ENCODE results near the gene FERMT3. TPM values are rescaled to one million over a fixed set of nuclear protein-coding genes. Genes with fewer than 3 reads are reported as not detected.

The FERMT3 gene
- total RNA-seq, 2 experiments from 2014 or later = 55.8 to 61.1 TPM

- CTCF ChIA-PET = interaction anchor here (1.0 kb wide), 1 partner anchor 89 kb away, joined by 3 read pairs; no protein-coding TSS in a partner anchor
- Histone ChIP-seq H3K27ac (ENCODE audit: low read depth in 1 of 2, low read length in 2 of 2) (no peak overlapping the region), H3K27me3 (ENCODE audit: control insufficient read depth in 1 of 2, insufficient read depth in 2 of 2, low read length in 2 of 2) (no peaks in the 10 kb centered on the region), H3K9me3 (ENCODE audit: control insufficient read depth in 1 of 2, insufficient read depth in 1 of 2, low read length in 2 of 2) (no peaks in the 10 kb centered on the region), H3K36me3 (ENCODE audit: insufficient read depth, low read length) (peaks cover 60% of the 10 kb centered on the region), H3K4me1 (ENCODE audit: insufficient read depth, low read length) (peaks cover 37% of the 10 kb centered on the region), H3K4me3 (ENCODE audit: low read length) (no peak overlapping the region)
- no peak for ATAC-seq (ENCODE audit: poor library complexity)
- no peaks in the 10 kb centered on the region for H3K27me3 Mint-ChIP-seq
- no peaks in the 10 kb centered on the region for H3K9me3 Mint-ChIP-seq
- H3K4me1 Mint-ChIP-seq (ENCODE audit: low read depth) = peaks cover 28% of the 10 kb centered on the region
- H3K27ac Mint-ChIP-seq = no peak overlapping the region
- POLR2A ChIA-PET = interaction anchor here (1.3 to 1.6 kb wide), 2 partner anchors 12 to 30 kb away, joined by 5 read pairs; partner anchors contain the start of gene FKBP2
- intact Hi-C loops (cut with DNase I, micrococcal nuclease) = no loop called here
- no peak for DNase-seq
- peaks cover 81% of the 10 kb centered on the region for H3K36me3 Mint-ChIP-seq (ENCODE audit: low read depth)
- TF ChIP-seq, protein P1, sequence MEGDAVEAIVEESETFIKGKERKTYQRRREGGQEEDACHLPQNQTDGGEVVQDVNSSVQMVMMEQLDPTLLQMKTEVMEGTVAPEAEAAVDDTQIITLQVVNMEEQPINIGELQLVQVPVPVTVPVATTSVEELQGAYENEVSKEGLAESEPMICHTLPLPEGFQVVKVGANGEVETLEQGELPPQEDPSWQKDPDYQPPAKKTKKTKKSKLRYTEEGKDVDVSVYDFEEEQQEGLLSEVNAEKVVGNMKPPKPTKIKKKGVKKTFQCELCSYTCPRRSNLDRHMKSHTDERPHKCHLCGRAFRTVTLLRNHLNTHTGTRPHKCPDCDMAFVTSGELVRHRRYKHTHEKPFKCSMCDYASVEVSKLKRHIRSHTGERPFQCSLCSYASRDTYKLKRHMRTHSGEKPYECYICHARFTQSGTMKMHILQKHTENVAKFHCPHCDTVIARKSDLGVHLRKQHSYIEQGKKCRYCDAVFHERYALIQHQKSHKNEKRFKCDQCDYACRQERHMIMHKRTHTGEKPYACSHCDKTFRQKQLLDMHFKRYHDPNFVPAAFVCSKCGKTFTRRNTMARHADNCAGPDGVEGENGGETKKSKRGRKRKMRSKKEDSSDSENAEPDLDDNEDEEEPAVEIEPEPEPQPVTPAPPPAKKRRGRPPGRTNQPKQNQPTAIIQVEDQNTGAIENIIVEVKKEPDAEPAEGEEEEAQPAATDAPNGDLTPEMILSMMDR (IDR thresholded peaks at IDR 0.05) = no peak
- H3K4me3 Mint-ChIP-seq = no peak overlapping the region
These were observed 4.8 kb downstream of the FERMT3 start for GRCh38 chr11:64211181-64211872.

- Histone ChIP-seq H3K4me1 (ENCODE audit: insufficient read depth, low read length) (peaks cover 2% of the 10 kb centered on the region), H3K27me3 (ENCODE audit: control insufficient read depth in 1 of 2, insufficient read depth in 2 of 2, low read length in 2 of 2) (no peaks in the 10 kb centered on the region), H3K9me3 (ENCODE audit: control insufficient read depth in 1 of 2, insufficient read depth in 1 of 2, low read length in 2 of 2) (no peaks in the 10 kb centered on the region), H3K4me3 (ENCODE audit: low read length) (no peak overlapping the region), H3K27ac (ENCODE audit: low read depth in 1 of 2, low read length in 2 of 2) (no peak overlapping the region), H3K36me3 (ENCODE audit: insufficient read depth, low read length) (peaks cover 70% of the 10 kb centered on the region)
- Mint-ChIP-seq H3K27ac (no peak overlapping the region), H3K4me1 (ENCODE audit: low read depth) (peaks cover 8% of the 10 kb centered on the region), H3K36me3 (ENCODE audit: low read depth) (peaks cover 61% of the 10 kb centered on the region), H3K9me3 (no peaks in the 10 kb centered on the region), H3K4me3 (no peak overlapping the region), H3K27me3 (no peaks in the 10 kb centered on the region)
- ATAC-seq (ENCODE audit: poor library complexity) (no peak), DNase-seq (no peak)
- ChIA-PET POLR2A (interaction anchor here (1.1 to 3.5 kb wide), 5 partner anchors 9 to 31 kb away, joined by 3 to 15 read pairs (median 3); partner anchors contain the start of genes FERMT3, NUDT22, PPP1R14B and STIP1), CTCF (interaction anchor here (1.1 to 1.3 kb wide), 3 partner anchors 12 to 34 kb away, joined by 3 to 4 read pairs (median 3); no protein-coding TSS in a partner anchor)
- intact Hi-C loops (cut with DNase I, micrococcal nuclease) = no loop called here
- TF ChIP-seq, protein P1 (IDR thresholded peaks at IDR 0.05) = no peak
These were observed 10.4 kb downstream of the FERMT3 start for GRCh38 chr11:64216879-64217278.

DNA sequence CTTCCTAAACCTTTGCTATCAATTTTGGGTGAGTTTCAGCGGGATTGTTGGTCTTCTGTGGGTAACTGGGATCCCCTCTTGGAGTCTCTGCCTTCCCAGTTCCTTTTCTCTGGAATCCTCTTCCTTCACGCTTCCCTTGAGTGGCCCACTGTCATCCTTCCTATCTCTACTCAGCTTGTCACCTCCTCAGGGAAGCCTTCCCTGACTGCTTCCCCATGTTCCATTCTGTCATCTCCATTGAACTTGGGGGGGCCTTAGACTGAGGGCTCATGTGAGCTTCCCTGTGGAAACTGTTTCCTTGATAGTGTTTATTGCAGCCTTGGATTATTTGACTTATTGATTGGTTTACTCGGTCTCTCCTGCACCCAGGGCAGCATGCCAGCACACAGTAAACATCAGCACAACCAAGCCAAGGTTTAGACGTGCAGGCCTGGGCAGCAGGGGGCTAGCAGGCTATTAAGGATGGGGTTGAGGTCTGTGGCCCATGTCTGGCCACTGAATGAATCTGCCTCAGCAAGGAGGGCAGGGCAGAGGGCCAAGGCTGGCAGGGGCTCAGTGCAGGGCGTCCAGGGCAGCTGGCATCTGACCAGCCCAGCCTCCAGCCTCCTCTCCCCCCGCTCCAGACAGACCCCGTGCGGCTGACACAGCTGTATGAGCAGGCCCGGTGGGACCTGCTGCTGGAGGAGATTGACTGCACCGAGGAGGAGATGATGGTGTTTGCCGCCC lies 12.3 kb downstream of the FERMT3 start:
- peaks cover 46% of the 10 kb centered on the region for H3K36me3 Mint-ChIP-seq (ENCODE audit: low read depth)
- no peak overlapping the region for H3K27ac ChIP-seq (ENCODE audit: low read depth in 1 of 2, low read length in 2 of 2)

More for the DNA sequence above, 12.3 kb downstream of the FERMT3 start:
- peaks cover 2% of the 10 kb centered on the region for H3K4me1 ChIP-seq (ENCODE audit: insufficient read depth, low read length)
- H3K27me3 ChIP-seq (ENCODE audit: control insufficient read depth in 1 of 2, insufficient read depth in 2 of 2, low read length in 2 of 2) = no peaks in the 10 kb centered on the region
- peaks cover 74% of the 10 kb centered on the region for H3K36me3 ChIP-seq (ENCODE audit: insufficient read depth, low read length)
- H3K4me1 Mint-ChIP-seq (ENCODE audit: low read depth) = peaks cover 8% of the 10 kb centered on the region
- POLR2A ChIA-PET = interaction anchor here (1.1 kb wide), 1 partner anchor 14 kb away, joined by 3 read pairs; no protein-coding TSS in a partner anchor
- H3K27ac Mint-ChIP-seq = peak overlapping the region; percentile 44
- ATAC-seq (ENCODE audit: poor library complexity) = no peak
- H3K9me3 Mint-ChIP-seq = no peaks in the 10 kb centered on the region
- TF ChIP-seq, protein P1 (IDR thresholded peaks at IDR 0.05) = no peak
- no peak overlapping the region for H3K4me3 ChIP-seq (ENCODE audit: low read length)
- H3K27me3 Mint-ChIP-seq = no peaks in the 10 kb centered on the region
- CTCF ChIA-PET = interaction anchor here (0.8 kb wide), 1 partner anchor 15 kb away, joined by 3 read pairs; no protein-coding TSS in a partner anchor
- no peak overlapping the region for H3K4me3 Mint-ChIP-seq
- DNase-seq = no peak
- H3K9me3 ChIP-seq (ENCODE audit: control insufficient read depth in 1 of 2, insufficient read depth in 1 of 2, low read length in 2 of 2) = no peaks in the 10 kb centered on the region
- intact Hi-C loops (cut with DNase I, micrococcal nuclease) = no loop called here

Measured in CD4-positive, alpha-beta T cell (primary cell).